Activated T-helper 2 cell treated with anti-CD3 and anti-CD28 coated beads, Interferon-gamma antibody, Interleukin-2, Interleukin-4, amounts not matched to agents 10 μg/mL and 5 μg/mL and 100 μg/mL, durations not matched to agents 14 hours and 24 hours and 36 hours (primary cell): ENCODE data around the gene TRIM7. TPM values are rescaled to one million over a fixed set of nuclear protein-coding genes. Genes with fewer than 3 reads are reported as not detected.

Experiments
- total RNA-seq: library from RNA; stranded (reverse); gene quantifications from 2 replicates; pipeline ENCODE4 v1.2.3, GENCODE V29; 2022

The TRIM7 gene
- total RNA-seq, 1 donor from 2014 or later, result 4.8 TPM

Other genes with a start within 250 kb of the TRIM7 start
- gene BTNL3, start 216.3 kb downstream of the TRIM7 start, total RNA-seq, result not detected in 2 replicates
- gene BTNL9, start 164.9 kb downstream of the TRIM7 start, total RNA-seq, result 0.09 TPM in 1 of 2 replicates, not detected in the other
- gene OR2V1, start 74.0 kb downstream of the TRIM7 start, total RNA-seq, result not detected in 2 replicates
- gene OR2V2, start 57.6 kb downstream of the TRIM7 start, total RNA-seq, result not detected in 2 replicates
- gene TRIM41, start 18.1 kb upstream of the TRIM7 start, total RNA-seq, result 32.2 and 33.0 TPM in 2 replicates
- 2,110 and 2,123 TPM in 2 replicates for gene RACK1, start 38.7 kb upstream of the TRIM7 start, total RNA-seq
- 15.5 and 16.9 TPM in 2 replicates for gene TRIM52, start 55.9 kb upstream of the TRIM7 start, total RNA-seq
- gene OR4F3, start 162.1 kb upstream of the TRIM7 start, total RNA-seq, result not detected in 2 replicates